HG02678 (cell line): ENCODE measurements around the gene SCGB3A1.

Source experiments
- ATAC-seq: cut with Tn5 transposase; IDR thresholded peaks from one replicate; pipeline ENCODE4 v1.9.1; 2021; ENCODE audit warnings: mild to moderate bottlenecking, moderate library complexity; ENCODE audit not compliant: unreplicated experiment

SCGB3A1 gene

GRCh38 chr5:180625791-180626660, 34.7 kb upstream of the SCGB3A1 start:
- ATAC-seq: no peak

DNA sequence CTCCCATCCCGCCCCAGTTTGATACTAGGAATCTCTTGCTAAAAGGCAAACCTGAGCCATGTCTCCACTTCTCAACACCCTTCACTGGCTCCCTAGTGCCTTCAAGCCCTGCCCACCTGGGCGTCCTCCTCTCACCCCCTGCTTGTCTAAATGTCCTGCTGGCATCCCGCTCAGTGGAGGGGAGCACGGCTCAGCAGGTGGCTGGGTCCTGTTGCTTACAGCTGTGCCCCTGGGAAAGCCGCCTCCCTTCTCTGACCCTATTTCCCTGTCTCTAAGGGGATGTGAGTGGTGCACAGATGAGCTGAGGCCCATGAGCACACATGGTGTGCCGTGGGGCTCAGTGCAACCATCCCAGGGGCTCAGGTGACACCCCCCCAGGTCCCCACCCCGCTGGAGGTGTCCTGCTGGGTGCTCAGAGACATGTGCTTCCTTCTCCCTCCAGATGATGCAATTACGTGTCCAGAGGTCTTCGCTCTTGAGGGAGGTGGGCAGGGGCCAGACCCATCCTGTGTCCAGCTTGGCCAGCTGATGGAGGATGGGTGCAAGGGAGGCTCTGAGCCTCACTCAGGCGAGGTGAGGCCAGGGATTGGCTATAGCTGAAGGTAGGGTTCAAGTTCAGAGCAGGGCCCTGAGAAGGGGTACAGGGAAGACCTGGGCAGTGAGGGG, 34.0 kb upstream of the SCGB3A1 start:
- ATAC-seq: no peak

GRCh38 chr5:180624587-180624986, 33.3 kb upstream of the SCGB3A1 start:
- ATAC-seq: no peak

- ATAC-seq: no peak
Observed at GRCh38 chr5:180623844-180624243, 32.5 kb upstream of the SCGB3A1 start.

DNA sequence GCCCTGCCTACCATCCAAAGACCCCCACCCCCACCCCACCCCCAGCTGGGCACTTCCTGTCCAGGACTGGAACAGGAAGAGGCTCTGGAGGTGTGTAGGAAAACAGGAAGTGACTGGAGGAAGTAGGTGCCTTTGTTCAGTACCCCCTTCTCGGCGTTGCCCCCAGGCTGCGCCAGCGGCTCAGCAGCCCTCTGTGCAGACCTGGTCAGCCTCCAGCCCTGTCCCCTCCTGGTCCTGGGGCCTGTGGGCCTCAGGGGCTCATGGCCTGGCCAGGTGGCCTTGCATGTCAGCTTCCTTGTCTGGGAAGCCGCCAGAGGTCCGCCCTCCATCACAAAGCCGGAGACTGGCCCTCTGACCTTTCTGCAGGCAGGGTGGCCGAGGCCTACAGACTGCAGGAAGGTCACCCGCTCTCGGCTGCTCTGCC, 32.1 kb upstream of the SCGB3A1 start:
- ATAC-seq: no peak

DNA sequence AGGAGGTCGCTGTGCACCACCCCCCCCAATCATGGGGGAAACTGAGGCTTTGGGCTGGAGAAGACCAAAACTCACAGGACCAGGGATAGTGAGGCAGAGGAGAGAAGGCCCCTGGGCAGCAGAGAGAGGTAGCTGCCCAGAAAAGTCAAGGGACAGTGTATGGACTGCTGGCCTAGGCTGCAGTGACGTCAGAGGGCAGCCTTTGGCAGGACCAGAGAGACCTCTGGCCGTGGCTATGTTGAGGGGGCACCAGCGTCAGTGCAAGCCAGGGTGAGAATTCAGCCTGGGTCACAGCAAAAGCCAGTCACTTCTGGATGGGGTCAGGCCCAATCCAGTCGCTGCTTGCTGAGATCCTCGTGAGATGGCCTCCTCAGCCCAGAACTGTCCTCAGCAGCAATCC, 31.6 kb upstream of the SCGB3A1 start:
- ATAC-seq: no peak

DNA sequence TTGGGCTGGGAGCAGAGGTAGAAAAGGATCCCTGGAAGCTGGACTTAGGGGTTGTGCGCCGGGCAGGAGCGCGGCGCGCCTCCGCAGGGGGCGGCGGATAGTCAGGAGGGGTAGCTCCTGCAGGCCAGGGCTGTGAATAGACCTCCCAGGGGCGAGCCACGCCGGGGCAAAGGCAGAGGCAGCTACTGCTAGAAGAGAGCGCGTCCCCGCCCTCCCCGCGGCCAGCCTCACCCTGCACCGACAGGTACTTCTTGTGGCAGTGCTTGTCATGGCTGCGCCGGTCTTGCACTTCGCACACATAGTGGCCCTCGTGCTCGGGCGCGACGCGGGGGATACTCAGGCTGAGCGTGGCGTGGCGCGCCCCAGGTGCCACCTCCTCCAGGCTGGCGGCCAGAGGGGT, 30.0 kb upstream of the SCGB3A1 start:
- ATAC-seq: no peak

- ATAC-seq: no peak
Observed at GRCh38 chr5:180620014-180620413, 28.7 kb upstream of the SCGB3A1 start.

GRCh38 chr5:180619563-180619915, 28.2 kb upstream of the SCGB3A1 start:
- ATAC-seq: no peak

GRCh38 chr5:180618829-180619562, 27.7 kb upstream of the SCGB3A1 start:
- ATAC-seq: no peak

DNA sequence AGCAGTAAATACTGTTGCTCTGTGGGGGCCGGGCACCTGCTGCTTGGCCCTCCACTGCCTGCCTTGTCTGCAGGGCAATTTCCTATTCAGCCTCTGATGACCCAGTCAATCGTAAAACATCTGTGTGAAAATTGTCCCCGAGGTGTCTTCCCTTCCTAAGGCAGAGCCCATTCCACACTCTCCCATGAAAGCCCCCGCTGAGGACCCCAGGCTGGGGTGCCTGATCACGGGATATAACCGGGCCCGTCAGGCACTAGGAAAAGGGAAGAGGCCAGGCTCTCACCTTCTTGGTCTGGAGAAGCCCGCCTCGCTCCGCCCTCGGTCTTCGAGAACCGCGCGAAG, 27.2 kb upstream of the SCGB3A1 start:
- no peak for ATAC-seq

DNA sequence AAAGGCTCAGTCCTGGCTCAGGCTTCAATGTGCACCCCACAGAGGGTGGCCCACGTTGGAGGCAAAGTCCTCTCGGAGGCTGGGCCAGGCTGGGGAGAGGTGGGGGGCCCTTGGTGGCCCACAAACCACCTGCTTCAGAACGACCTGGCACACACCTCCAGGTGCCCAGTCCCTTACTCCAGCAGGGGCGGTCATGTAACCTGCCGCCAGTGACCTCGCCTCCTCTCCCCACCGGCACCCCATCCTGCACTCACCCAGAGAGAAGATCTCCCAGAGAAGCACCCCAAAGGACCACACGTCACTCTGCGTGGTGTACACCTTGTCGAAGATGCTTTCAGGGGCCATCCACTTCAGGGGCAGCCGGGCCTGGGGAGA, 22.5 kb upstream of the SCGB3A1 start:
- ATAC-seq: no peak

GRCh38 chr5:180613188-180613813, 22.0 kb upstream of the SCGB3A1 start:
- ATAC-seq: no peak

DNA sequence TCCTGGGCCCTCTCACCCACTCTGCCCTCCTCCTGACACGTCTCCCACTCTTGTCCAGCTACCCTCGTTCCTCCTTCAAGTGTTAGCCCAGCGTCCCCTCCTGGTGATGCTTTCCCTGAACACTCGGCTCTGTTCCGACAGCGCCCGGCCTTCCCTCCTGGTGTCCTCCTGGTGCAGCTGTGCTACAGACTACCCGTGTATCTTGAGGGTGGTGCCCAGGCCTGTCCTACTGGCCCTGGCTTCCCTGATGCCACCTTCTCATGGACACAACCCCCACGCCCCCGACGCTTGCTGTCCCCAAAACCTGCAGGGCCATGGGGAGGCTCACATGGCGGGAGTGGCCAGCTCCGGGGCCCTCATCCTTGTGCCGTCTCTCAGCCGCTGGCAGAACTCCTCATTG, 21.4 kb upstream of the SCGB3A1 start:
- no peak for ATAC-seq

GRCh38 chr5:180611140-180611850, 20.0 kb upstream of the SCGB3A1 start:
- no peak for ATAC-seq

GRCh38 chr5:180609817-180610550, 18.7 kb upstream of the SCGB3A1 start:
- no peak for ATAC-seq

- ATAC-seq: no peak
Observed at GRCh38 chr5:180609386-180609785, 18.1 kb upstream of the SCGB3A1 start.

- ATAC-seq: no peak
Observed at GRCh38 chr5:180608572-180609310, 17.4 kb upstream of the SCGB3A1 start.

GRCh38 chr5:180607861-180608571, 16.7 kb upstream of the SCGB3A1 start:
- ATAC-seq: no peak
